Measurements from ENCODE around the gene ICAM1.

The ICAM1 gene

GRCh38 chr19:10243606-10244005, 27.3 kb upstream of the ICAM1 start:
- DNase-seq: no peak

- DNase-seq: no peak
These were observed 25.6 kb upstream of the ICAM1 start for GRCh38 chr19:10245189-10245939.

DNA sequence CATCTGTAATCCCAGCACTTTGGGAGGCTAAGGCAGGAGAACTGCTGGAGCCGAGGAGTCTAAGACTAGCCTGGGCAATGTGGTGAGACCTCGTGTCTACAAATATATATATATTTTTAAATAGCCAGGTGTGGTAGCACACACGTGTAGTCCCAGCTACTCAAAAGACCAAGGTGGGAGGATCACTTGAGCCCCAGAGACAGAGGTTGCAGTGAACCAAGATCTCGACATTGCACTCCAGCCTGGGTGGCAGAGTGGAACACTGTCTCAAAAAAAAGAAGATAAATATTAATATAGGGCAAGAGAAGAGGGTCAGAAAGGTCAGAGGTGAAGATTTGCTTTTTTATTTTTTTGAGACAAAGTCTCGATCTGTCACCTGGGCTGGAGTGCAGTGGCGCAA, 24.4 kb upstream of the ICAM1 start:
- DNase-seq: no peak

GRCh38 chr19:10251792-10252694, 18.9 kb upstream of the ICAM1 start, which contains the start of gene MRPL4:
TSS of gene MRPL4 (plus strand) at chr19:10252214. CDS start at chr19:10252254, 40 bp downstream.
- DNase-seq: peak; percentile 97 to 98

- DNase-seq: no peak
These were observed 18.2 kb upstream of the ICAM1 start for GRCh38 chr19:10252707-10253106.

- DNase-seq: no peak
These were observed 16.7 kb upstream of the ICAM1 start for GRCh38 chr19:10254244-10254643.

- no peak for DNase-seq
These were observed 15.6 kb upstream of the ICAM1 start for GRCh38 chr19:10255358-10255757.

DNA sequence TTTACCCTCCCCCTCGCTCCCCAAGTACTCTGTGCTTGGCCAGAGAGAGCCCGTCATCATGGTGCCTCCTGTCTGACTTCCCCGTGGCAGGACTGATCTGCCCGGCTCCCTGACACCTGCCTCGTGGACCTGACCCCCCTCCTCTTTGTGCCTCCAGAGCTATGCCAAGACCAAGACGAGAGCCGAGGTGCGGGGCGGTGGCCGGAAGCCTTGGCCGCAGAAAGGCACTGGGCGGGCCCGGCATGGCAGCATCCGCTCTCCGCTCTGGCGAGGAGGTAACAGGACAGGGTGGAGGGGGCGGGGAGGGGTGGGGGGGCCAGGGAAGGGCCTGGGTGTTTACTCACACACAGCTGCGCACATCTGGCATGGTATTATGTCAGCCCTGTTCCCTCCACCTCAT, 14.4 kb upstream of the ICAM1 start:
- no peak for DNase-seq

- no peak for DNase-seq
These were observed 13.8 kb upstream of the ICAM1 start for GRCh38 chr19:10256970-10257615.

DNA sequence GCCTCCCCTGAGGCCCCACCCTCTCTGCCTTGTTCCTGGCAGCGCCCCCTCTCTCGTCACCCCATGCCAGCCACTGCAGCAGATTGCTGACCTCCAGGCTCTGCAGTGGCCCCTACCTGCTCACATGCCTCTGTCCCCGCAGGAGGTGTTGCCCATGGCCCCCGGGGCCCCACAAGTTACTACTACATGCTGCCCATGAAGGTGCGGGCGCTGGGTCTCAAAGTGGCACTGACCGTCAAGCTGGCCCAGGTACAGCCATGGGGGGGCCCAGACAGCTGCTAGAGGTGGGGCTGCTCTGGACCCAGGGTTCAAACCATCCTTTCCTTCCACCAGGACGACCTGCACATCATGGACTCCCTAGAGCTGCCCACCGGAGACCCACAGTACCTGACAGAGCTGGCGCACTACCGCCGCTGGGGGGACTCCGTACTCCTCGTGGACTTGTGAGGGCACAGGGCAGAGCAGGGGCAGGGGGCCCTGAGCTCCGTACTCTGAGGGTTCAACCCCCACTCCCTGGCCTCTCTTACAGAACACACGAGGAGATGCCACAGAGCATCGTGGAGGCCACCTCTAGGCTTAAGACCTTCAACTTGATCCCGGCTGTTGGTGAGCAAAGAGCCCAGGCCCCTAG, 12.7 kb upstream of the ICAM1 start:
- no peak for DNase-seq

- peak; percentile 90 to 91 for DNase-seq
These were observed 11.6 kb upstream of the ICAM1 start for GRCh38 chr19:10259162-10259905.

DNA sequence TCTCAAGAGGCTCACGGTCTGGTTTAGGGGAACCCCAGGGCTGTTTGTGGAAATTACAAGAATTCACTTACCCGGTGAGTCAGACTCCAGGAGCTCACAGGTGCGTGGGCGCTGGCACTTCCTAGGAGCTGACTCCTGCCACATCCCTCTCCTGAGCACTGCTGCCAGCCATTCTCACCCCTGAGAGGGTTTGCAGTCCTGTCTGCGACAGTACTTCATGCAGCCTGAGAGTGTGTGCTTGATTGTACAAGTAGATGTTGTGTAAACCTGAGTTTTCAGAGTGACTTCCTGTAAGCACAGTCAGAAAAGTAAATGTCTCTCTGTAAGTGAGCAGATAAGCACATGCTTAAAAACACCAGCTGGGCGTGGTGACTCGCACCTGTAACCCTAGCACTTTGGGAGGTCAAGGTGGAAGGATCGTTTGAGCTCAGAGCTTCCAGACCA, 10.8 kb upstream of the ICAM1 start:
- DNase-seq: no peak

GRCh38 chr19:10262771-10263170, 8.1 kb upstream of the ICAM1 start:
- no peak for DNase-seq

GRCh38 chr19:10266706-10267105, 4.2 kb upstream of the ICAM1 start:
- no peak for DNase-seq

DNA sequence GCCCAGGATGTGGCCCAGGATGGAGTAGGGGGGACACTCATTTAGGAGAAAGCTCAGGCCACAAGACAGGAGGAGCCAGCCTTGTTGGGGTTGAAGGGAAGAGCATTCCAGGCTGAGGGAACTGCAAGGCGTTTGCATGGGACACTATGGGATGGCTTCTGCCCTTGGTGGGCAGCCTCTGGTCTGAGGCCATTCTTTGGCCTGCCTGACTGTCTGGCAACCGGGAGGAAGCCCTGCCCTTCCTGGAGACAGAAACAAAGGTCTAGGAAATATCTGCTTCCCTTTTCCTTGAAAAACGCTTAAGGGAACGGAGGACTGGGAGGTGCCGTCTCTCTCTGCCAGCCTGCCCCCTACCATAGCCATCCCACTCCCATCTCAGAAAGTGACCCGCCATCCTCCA, 2.8 kb upstream of the ICAM1 start:
- DNase-seq: no peak

DNA sequence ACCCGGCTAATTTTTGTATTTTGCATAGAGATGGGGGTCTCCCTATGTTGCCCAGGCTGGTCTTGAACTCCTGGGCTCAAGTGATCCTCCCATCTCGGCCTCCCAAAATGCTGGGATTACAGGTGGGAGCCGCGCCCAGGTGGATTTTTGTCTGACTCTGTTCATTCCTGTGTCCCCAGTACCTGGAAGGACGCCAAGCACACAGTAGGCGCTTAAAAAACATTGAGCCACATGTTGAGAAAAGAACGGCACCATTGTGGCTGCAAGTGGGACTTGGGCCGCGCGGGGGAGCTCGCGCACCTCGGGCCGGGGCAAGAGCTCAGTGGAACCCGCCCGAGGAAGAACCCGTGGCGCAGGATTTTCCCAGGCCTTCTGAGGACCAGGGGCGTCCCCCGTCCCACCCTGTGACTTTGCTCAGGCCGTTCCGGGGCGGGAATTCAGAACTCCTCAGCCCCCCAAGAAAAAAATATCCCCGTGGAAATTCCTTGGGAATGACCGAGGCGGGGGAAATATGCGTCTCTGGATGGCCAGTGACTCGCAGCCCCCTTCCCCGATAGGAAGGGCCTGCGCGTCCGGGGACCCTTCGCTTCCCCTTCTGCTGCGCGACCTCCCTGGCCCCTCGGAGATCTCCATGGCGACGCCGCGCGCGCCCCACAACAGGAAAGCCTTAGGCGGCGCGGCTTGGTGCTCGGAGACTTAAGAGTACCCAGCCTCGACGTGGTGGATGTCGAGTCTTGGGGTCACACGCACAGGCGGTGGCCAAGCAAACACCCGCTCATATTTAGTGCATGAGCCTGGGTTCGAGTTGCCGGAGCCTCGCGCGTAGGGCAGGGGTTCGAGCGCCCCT, 1.4 kb upstream of the ICAM1 start:
- DNase-seq: peak; percentile 88 to 90

DNA sequence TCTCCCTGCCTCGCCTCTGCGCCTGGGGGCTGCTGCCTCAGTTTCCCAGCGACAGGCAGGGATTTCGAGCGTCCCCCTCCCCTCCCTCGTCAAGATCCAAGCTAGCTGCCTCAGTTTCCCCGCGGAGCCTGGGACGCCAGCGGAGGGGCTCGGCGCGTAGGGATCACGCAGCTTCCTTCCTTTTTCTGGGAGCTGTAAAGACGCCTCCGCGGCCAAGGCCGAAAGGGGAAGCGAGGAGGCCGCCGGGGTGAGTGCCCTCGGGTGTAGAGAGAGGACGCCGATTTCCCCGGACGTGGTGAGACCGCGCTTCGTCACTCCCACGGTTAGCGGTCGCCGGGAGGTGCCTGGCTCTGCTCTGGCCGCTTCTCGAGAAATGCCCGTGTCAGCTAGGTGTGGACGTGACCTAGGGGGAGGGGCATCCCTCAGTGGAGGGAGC, 722 bp upstream of the ICAM1 start:
- DNase-seq: peak; percentile 78 to 88

DNA sequence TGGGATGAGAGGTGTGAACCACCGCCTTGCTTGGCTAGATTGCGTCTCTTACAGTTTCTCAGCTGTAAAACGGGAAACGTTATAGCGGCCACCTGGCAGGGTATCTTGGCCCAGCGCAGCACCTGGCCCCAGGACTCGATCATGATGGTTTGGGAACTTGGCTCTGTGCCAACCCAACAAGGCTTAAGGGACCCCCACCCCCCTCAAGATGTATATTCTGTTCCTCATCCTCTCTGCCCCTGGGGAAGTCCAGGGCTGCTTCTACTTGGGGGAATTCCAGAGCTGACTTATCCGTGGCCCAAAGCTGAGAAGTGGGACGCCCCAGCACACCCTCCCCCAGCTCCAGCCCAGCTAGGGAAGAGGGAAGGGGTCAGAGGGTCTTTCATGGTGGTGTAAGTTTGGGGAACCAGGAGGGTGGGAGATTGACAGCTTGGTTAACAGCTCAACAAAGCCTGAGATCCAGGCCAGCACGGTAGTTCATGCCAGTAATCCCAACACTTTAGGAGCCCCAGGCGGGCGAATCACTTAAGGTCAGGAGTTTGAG, 695 bp downstream of the ICAM1 start:
- DNase-seq: peak; percentile 68 to 80

DNA sequence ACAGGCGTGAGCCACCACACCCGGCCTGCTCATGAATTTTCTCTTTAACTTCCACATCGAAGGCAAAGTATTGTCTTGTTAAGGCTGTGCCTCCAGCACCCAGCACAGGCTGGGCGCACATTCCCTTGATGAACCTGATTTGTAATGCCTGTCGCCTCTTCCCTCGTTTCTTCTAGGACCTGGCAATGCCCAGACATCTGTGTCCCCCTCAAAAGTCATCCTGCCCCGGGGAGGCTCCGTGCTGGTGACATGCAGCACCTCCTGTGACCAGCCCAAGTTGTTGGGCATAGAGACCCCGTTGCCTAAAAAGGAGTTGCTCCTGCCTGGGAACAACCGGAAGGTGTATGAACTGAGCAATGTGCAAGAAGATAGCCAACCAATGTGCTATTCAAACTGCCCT, 3.7 kb downstream of the ICAM1 start:
- no peak for DNase-seq

DNA sequence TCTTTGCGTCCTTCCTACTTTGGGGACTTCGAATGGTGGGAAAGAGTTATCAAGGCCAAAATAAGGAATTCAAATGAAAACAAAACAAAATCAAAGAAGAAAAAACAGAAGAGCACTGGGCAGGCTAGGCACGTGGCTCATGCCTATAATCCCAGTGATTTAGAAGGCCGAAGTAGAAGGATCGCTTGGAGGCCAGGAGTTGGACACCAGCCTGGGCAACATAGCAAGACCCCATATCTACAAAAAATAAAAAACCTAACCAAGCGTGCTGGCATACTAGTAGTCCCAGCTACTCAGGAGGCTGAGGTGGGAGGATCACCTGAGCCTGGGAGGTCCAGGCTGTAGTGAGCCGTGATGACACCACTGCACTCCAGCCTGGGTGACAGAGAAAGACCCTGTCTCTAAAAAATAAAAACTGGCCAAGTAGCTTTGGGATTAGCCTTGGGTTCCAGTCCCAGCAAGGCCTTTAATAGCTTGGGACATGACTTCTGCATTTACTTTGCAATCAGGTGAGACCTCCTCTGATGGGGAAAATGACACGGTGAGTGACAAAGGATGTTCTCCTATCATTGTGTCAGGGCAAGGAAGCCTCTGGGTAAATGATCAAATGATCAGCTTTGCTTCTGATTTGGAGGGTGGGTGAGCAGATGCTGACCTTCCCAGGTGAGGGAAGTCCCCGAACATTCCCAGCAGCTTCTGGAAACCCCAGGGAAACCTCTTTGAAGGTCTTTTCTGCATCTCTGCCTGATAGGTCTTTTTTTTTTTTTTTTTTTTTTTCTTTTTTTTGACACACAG, 7.1 kb downstream of the ICAM1 start:
- DNase-seq: no peak

All from CD4-positive, alpha-beta T cell treated with Interleukin-1 beta for 1 hour (primary cell).